GM21825 (cell line): ENCODE measurements around the gene GRM7.

Experiments used
- ATAC-seq: cut with Tn5 transposase; IDR thresholded peaks from one replicate; pipeline ENCODE4 v1.9.1; 2021; ENCODE audit warnings: mild to moderate bottlenecking, moderate library complexity; ENCODE audit not compliant: unreplicated experiment

GRM7 gene

GRCh38 chr3:7695049-7695448 is 834.1 kb downstream of the GRM7 start:
- ATAC-seq, result no peak

- no peak for ATAC-seq
Observed at GRCh38 chr3:7696320-7696719, 835.4 kb downstream of the GRM7 start.

- no peak for ATAC-seq
Observed at GRCh38 chr3:7697548-7697947, 836.6 kb downstream of the GRM7 start.

- no peak for ATAC-seq
Observed at GRCh38 chr3:7700539-7700938, 839.6 kb downstream of the GRM7 start.

- ATAC-seq, result no peak
Observed at GRCh38 chr3:7700977-7701376, 840.1 kb downstream of the GRM7 start.

GRCh38 chr3:7707187-7707586 is 846.3 kb downstream of the GRM7 start:
- ATAC-seq, result no peak

GRCh38 chr3:7709376-7710082 is 848.6 kb downstream of the GRM7 start:
- no peak for ATAC-seq

GRCh38 chr3:7710284-7710683 is 849.4 kb downstream of the GRM7 start:
- ATAC-seq, result no peak

- ATAC-seq, result no peak
Observed at GRCh38 chr3:7713724-7714123, 852.8 kb downstream of the GRM7 start.

- no peak for ATAC-seq
Observed at GRCh38 chr3:7720649-7721297, 859.9 kb downstream of the GRM7 start.

- ATAC-seq, result no peak
Observed at GRCh38 chr3:7721869-7722268, 861.0 kb downstream of the GRM7 start.

- no peak for ATAC-seq
Observed at GRCh38 chr3:7728566-7729519, 867.9 kb downstream of the GRM7 start.

GRCh38 chr3:7733933-7734332 is 873.0 kb downstream of the GRM7 start:
- ATAC-seq, result no peak

GRCh38 chr3:7734456-7734855 is 873.5 kb downstream of the GRM7 start:
- ATAC-seq, result no peak

- ATAC-seq, result no peak
Observed at GRCh38 chr3:7737263-7737662, 876.3 kb downstream of the GRM7 start.

- ATAC-seq, result no peak
Observed at GRCh38 chr3:7739754-7740153, 878.8 kb downstream of the GRM7 start.

GRCh38 chr3:7740458-7740857 is 879.5 kb downstream of the GRM7 start:
- no peak for ATAC-seq

GRCh38 chr3:7744850-7745249 is 883.9 kb downstream of the GRM7 start:
- ATAC-seq, result no peak

GRCh38 chr3:7745711-7746110 is 884.8 kb downstream of the GRM7 start:
- no peak for ATAC-seq

GRCh38 chr3:7749931-7750695 is 889.2 kb downstream of the GRM7 start:
- no peak for ATAC-seq

GRCh38 chr3:7752005-7752404 is 891.1 kb downstream of the GRM7 start:
- ATAC-seq, result no peak
